GM12865 (cell line): Measurements from ENCODE around the gene KLHDC7B.

Source experiments
- DNase-seq: peaks from one replicate; pipeline ENCODE4 v3.0.0; 2010; ENCODE audit warnings: low read depth
- H3K4me3 ChIP-seq: 2 replicates; pipeline ENCODE4 v1.5.1; 2011; ENCODE audit warnings: mild to moderate bottlenecking, low read depth, low read length, control low read depth
- CTCF ChIP-seq: IDR thresholded peaks from 2 replicates; pipeline ENCODE4 v1.5.1; 2011; ENCODE audit warnings: low read length, control low read depth, low read depth, inconsistent platforms; ENCODE audit not compliant: insufficient read depth; ENCODE audit errors: missing control alignments

KLHDC7B gene

GRCh38 chr22:50584106-50585096, 38.7 kb downstream of the KLHDC7B start:
- DNase-seq: no peak
- H3K4me3 ChIP-seq: no peak overlapping the region
- no peak for TF ChIP-seq CTCF

- TF ChIP-seq CTCF: no peak
- DNase-seq: no peak
- no peak overlapping the region for H3K4me3 ChIP-seq
Observed at GRCh38 chr22:50585238-50585637, 39.5 kb downstream of the KLHDC7B start.

GRCh38 chr22:50585781-50586180, 40.1 kb downstream of the KLHDC7B start:
- DNase-seq: no peak
- no peak for TF ChIP-seq CTCF

GRCh38 chr22:50586416-50586815, 40.7 kb downstream of the KLHDC7B start:
- H3K4me3 ChIP-seq: no peak overlapping the region
- TF ChIP-seq CTCF: no peak
- DNase-seq: no peak

More at GRCh38 chr22:50585781-50586180, 40.1 kb downstream of the KLHDC7B start:
- H3K4me3 ChIP-seq: no peak overlapping the region

- no peak for DNase-seq
- no peak for TF ChIP-seq CTCF
- H3K4me3 ChIP-seq: no peak overlapping the region
Observed at GRCh38 chr22:50587407-50587806, 41.7 kb downstream of the KLHDC7B start.

- TF ChIP-seq CTCF: no peak
- DNase-seq: no peak
- no peak overlapping the region for H3K4me3 ChIP-seq
Observed at GRCh38 chr22:50595189-50595588, 49.5 kb downstream of the KLHDC7B start.

- TF ChIP-seq CTCF: no peak
- DNase-seq: no peak
- no peak overlapping the region for H3K4me3 ChIP-seq
Observed at GRCh38 chr22:50597097-50597496, 51.4 kb downstream of the KLHDC7B start.
